ACC112 (cell line): ENCODE data around the gene CRIM1.

Experiments used
- H2AFZ ChIP-seq: fragments of 200-600 bp; sonication (generic); one replicate; pipeline ENCODE4 v1.6.0; 2017; ENCODE audit warnings: antibody characterized with exemption, low read length; ENCODE audit not compliant: unreplicated experiment
- H3K27ac ChIP-seq: fragments of 200-600 bp; sonication (generic); 2 replicates; pipeline ENCODE4 v1.5.1; 2014; ENCODE audit warnings: low read depth, mild to moderate bottlenecking, antibody characterized with exemption, low read length, moderate library complexity
- H3K27me3 ChIP-seq: fragments of 200-600 bp; sonication (generic); 2 replicates; pipeline ENCODE4 v1.6.1; 2014; ENCODE audit warnings: mild to moderate bottlenecking, antibody characterized with exemption, low read length, moderate library complexity, mixed read lengths; ENCODE audit not compliant: insufficient read depth
- H3K36me3 ChIP-seq: fragments of 200-600 bp; sonication (generic); 2 replicates; pipeline ENCODE4 v1.6.1; 2016; ENCODE audit warnings: mild to moderate bottlenecking, antibody characterized with exemption, low read length, moderate library complexity, mixed read lengths; ENCODE audit not compliant: insufficient read depth
- H3K4me1 ChIP-seq: fragments of 200-600 bp; sonication (generic); one replicate; pipeline ENCODE4 v1.6.1; 2016; ENCODE audit warnings: low read length, mixed read lengths; ENCODE audit not compliant: insufficient read depth, unreplicated experiment, control insufficient read depth
- H3K4me3 ChIP-seq: fragments of 200-600 bp; sonication (generic); 2 replicates; pipeline ENCODE4 v1.5.1; 2014; ENCODE audit warnings: mild to moderate bottlenecking, low read depth, low read length
- H3K79me2 ChIP-seq: fragments of 200-600 bp; sonication (generic); one replicate; pipeline ENCODE4 v1.6.0; 2016; ENCODE audit warnings: low read length; ENCODE audit not compliant: control insufficient read depth, unreplicated experiment, insufficient read depth

CRIM1 gene

GRCh38 chr2:36439084-36439483, 83.5 kb downstream of the CRIM1 start:
- Histone ChIP-seq H3K4me1 (peaks cover 85% of the 10 kb centered on the region), H3K27ac (peak overlapping the region; percentile 94), H3K36me3 (peaks cover 37% of the 10 kb centered on the region), H2AFZ (no peak overlapping the region), H3K4me3 (no peak overlapping the region; the same call in 1 of the 2 replicates), H3K27me3 (no peaks in the 10 kb centered on the region), H3K79me2 (peaks cover 72% of the 10 kb centered on the region)

- Histone ChIP-seq H3K27me3 (no peaks in the 10 kb centered on the region), H3K4me1 (peaks cover 82% of the 10 kb centered on the region), H2AFZ (no peak overlapping the region), H3K79me2 (peaks cover 71% of the 10 kb centered on the region), H3K36me3 (peaks cover 58% of the 10 kb centered on the region), H3K27ac (peak overlapping the region; percentile 94), H3K4me3 (no peak overlapping the region; the same call in 1 of the 2 replicates)
Measured at GRCh38 chr2:36441065-36441625, 85.6 kb downstream of the CRIM1 start.

GRCh38 chr2:36441816-36442215, 86.2 kb downstream of the CRIM1 start:
- peaks cover 65% of the 10 kb centered on the region for H3K36me3 ChIP-seq
- H2AFZ ChIP-seq: no peak overlapping the region
- H3K79me2 ChIP-seq: peaks cover 71% of the 10 kb centered on the region
- no peaks in the 10 kb centered on the region for H3K27me3 ChIP-seq
- peak overlapping the region; percentile 94 for H3K27ac ChIP-seq
- H3K4me1 ChIP-seq: peaks cover 82% of the 10 kb centered on the region
- no peak overlapping the region for H3K4me3 ChIP-seq

- H2AFZ ChIP-seq: no peak overlapping the region
- peaks cover 82% of the 10 kb centered on the region for H3K36me3 ChIP-seq
- peaks cover 89% of the 10 kb centered on the region for H3K4me1 ChIP-seq
- peak overlapping the region; percentile 98 for H3K27ac ChIP-seq
- no peaks in the 10 kb centered on the region for H3K27me3 ChIP-seq
- no peak overlapping the region for H3K4me3 ChIP-seq
- H3K79me2 ChIP-seq: peaks cover 85% of the 10 kb centered on the region
Measured at GRCh38 chr2:36444216-36444936, 88.8 kb downstream of the CRIM1 start.

- peaks cover 84% of the 10 kb centered on the region for H3K36me3 ChIP-seq
- H3K4me1 ChIP-seq: peaks cover 91% of the 10 kb centered on the region
Measured at GRCh38 chr2:36445185-36445866, 89.7 kb downstream of the CRIM1 start.

GRCh38 chr2:36446294-36446693, 90.7 kb downstream of the CRIM1 start:
- Histone ChIP-seq H2AFZ (no peak overlapping the region), H3K27me3 (no peaks in the 10 kb centered on the region), H3K4me3 (no peak overlapping the region), H3K27ac (peak overlapping the region; percentile 98), H3K36me3 (peaks cover 81% of the 10 kb centered on the region), H3K4me1 (peaks cover 91% of the 10 kb centered on the region), H3K79me2 (peaks cover 78% of the 10 kb centered on the region)

More at GRCh38 chr2:36445185-36445866, 89.7 kb downstream of the CRIM1 start:
- Histone ChIP-seq H3K27me3 (no peaks in the 10 kb centered on the region), H3K79me2 (peaks cover 82% of the 10 kb centered on the region), H3K27ac (peak overlapping the region; percentile 98), H3K4me3 (no peak overlapping the region), H2AFZ (no peak overlapping the region)

GRCh38 chr2:36449213-36449612, 93.6 kb downstream of the CRIM1 start:
- peak overlapping the region; percentile 98 for H3K27ac ChIP-seq
- peaks cover 97% of the 10 kb centered on the region for H3K4me1 ChIP-seq
- peaks cover 74% of the 10 kb centered on the region for H3K36me3 ChIP-seq
- no peaks in the 10 kb centered on the region for H3K27me3 ChIP-seq
- H3K79me2 ChIP-seq: peaks cover 79% of the 10 kb centered on the region
- H2AFZ ChIP-seq: no peak overlapping the region
- H3K4me3 ChIP-seq: no peak overlapping the region

- H3K79me2 ChIP-seq: peaks cover 80% of the 10 kb centered on the region
- H3K4me3 ChIP-seq: no peak overlapping the region
- peaks cover 97% of the 10 kb centered on the region for H3K4me1 ChIP-seq
- H3K36me3 ChIP-seq: peaks cover 69% of the 10 kb centered on the region
- H2AFZ ChIP-seq: no peak overlapping the region
- peak overlapping the region; percentile 98 for H3K27ac ChIP-seq
- no peaks in the 10 kb centered on the region for H3K27me3 ChIP-seq
Measured at GRCh38 chr2:36449943-36450392, 94.4 kb downstream of the CRIM1 start.

- H3K4me3 ChIP-seq: peak overlapping the region; percentile 25; the same call in 1 of the 2 replicates
- peaks cover 62% of the 10 kb centered on the region for H3K36me3 ChIP-seq
- no peaks in the 10 kb centered on the region for H3K27me3 ChIP-seq
- H3K79me2 ChIP-seq: peaks cover 79% of the 10 kb centered on the region
- peaks cover 99% of the 10 kb centered on the region for H3K4me1 ChIP-seq
- H2AFZ ChIP-seq: no peak overlapping the region
- H3K27ac ChIP-seq: peak overlapping the region; percentile 98
Measured at GRCh38 chr2:36450466-36451196, 95.1 kb downstream of the CRIM1 start.

GRCh38 chr2:36451512-36451911, 95.9 kb downstream of the CRIM1 start:
- Histone ChIP-seq H3K36me3 (peaks cover 54% of the 10 kb centered on the region), H3K79me2 (peaks cover 78% of the 10 kb centered on the region), H3K4me1 (peaks cover 99% of the 10 kb centered on the region), H3K4me3 (peak overlapping the region; percentile 25; the same call in 1 of the 2 replicates), H3K27me3 (no peaks in the 10 kb centered on the region), H2AFZ (no peak overlapping the region), H3K27ac (peak overlapping the region; percentile 98)
